HUES48 (cell line): Measurements from ENCODE around the gene CD244.
"Not testable (repeated sequence)": the region's sequence is repeated elsewhere in the genome, so short reads cannot be mapped to it uniquely, and the experiment has no call there.

Source experiments
- H3K27ac ChIP-seq: one replicate; pipeline ENCODE4 v1.7.0; 2013; ENCODE audit warnings: low read depth, low read length, inconsistent platforms
- H3K27me3 ChIP-seq: 2 replicates; pipeline ENCODE4 v1.6.1; 2013; ENCODE audit warnings: mild to moderate bottlenecking, low read length; ENCODE audit not compliant: control insufficient read depth, insufficient read depth
- H3K36me3 ChIP-seq: 2 replicates; pipeline ENCODE4 v1.6.1; 2013; ENCODE audit warnings: low read length; ENCODE audit not compliant: control insufficient read depth, insufficient read depth
- H3K4me1 ChIP-seq: 2 replicates; pipeline ENCODE4 v1.6.1; 2013; ENCODE audit warnings: mild to moderate bottlenecking, low read length; ENCODE audit not compliant: control insufficient read depth, insufficient read depth
- H3K4me3 ChIP-seq: 2 replicates; pipeline ENCODE4 v1.5.1; 2013; ENCODE audit warnings: mild to moderate bottlenecking, low read depth, low read length
- H3K9ac ChIP-seq: 2 replicates; pipeline ENCODE4 v1.6.1; 2013; ENCODE audit warnings: mild to moderate bottlenecking, low read depth, low read length, moderate library complexity
- H3K9me3 ChIP-seq: 2 replicates; pipeline ENCODE4 v1.6.1; 2013; ENCODE audit warnings: low read length; ENCODE audit not compliant: control insufficient read depth, insufficient read depth

Gene CD244

DNA sequence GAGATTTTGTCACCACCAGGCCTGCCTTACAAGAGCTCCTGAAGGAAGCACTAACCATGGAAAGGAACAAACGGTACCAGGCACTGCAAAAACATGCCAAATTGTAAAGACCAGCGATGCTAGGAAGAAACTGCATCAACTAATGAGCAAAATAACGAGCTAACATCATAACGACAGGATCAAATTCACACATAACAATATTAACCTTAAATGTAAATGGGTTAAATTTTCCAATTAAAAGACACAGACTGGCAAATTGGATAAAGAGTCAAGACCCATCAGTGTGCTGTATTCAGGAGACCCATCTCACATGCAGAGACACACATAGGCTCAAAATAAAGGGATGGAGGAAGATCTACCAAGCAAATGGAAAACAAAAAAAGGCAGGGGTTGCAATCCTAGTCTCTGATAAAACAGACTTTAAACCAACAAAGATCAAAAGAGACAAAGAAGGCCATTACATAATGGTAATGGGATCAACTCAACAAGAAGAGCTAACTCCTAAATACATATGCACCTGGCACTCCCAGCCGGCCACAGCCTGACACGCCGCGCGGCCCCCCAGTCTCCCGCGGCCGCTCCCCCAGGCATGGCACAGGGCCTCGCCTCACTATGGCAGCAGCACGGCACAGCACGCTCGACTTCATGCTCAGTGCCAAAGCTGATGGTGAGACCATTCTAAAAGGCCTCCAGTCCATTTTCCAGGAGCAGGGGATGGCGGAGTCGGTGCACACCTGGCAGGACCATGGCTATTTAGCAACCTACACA lies 31.9 kb upstream of the CD244 start:
- H3K27ac ChIP-seq, H3K9ac ChIP-seq, H3K36me3 ChIP-seq, H3K27me3 ChIP-seq, H3K4me3 ChIP-seq, H3K9me3 ChIP-seq, H3K4me1 ChIP-seq: not testable (repeated sequence)

DNA sequence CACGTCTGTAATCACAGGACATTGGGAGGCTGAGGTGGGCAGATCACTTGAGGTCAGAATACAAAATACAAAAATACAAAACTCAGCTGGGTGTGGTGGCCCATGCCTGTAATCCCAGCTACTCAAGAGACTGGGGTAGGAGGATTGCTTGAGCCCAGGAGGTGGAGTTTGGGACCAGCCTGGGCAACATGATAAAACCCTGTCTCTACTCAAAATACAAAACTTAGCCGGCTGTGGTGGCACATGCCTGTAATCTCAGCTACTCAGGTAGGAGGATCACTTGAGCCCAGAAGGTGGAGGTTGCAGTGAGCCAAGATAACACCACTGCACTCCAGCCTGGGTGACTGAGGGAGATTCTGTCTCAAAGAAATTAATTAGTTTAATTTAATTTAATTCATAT lies 28.8 kb upstream of the CD244 start:
- Histone ChIP-seq H3K4me1 (no peaks in the 10 kb centered on the region), H3K27me3 (no peaks in the 10 kb centered on the region), H3K9ac (no peak overlapping the region), H3K36me3 (no peaks in the 10 kb centered on the region), H3K27ac (no peak overlapping the region), H3K4me3 (no peak overlapping the region), H3K9me3 (no peaks in the 10 kb centered on the region)

DNA sequence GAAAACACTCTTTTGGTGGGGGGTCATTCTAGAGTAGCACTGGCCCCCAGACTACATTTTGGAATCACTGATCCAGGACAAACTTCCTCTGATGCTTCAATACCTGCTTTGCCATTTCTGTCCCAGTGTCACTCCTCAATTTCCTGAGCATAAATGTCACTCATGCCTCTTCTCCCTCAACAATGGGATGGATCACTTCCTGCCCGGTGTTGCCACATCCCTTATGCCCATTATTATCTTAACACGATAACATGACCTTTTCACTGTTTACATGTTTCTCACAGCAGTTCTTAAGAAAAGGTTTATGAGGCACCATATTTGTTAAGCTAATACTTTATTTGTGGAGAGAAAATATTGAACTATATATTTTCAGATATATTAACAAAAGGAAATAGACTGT lies 26.2 kb upstream of the CD244 start:
- Histone ChIP-seq H3K9me3 (no peaks in the 10 kb centered on the region), H3K36me3 (no peaks in the 10 kb centered on the region), H3K27ac (no peak overlapping the region), H3K4me1 (no peaks in the 10 kb centered on the region), H3K4me3 (no peak overlapping the region), H3K9ac (no peak overlapping the region), H3K27me3 (no peaks in the 10 kb centered on the region)

DNA sequence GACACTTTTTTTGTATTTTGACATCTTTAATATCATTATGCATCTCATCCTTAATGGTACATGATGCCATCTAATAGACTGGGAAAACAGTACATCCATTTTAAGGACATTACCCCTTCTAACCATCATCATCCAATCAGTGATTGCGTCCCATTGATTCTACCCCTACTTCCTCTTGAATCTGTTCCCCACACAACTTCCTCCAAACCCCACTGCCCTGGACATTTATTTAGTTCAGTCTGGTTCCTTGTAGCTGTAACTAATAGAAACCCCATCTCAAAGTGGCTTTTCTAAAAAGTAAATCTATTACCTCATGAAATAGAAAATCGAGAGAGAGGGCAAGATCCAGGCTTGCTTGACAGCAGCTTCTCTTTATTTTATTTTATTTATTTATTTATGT lies 24.4 kb upstream of the CD244 start:
- H3K27me3 ChIP-seq, result no peaks in the 10 kb centered on the region
- no peaks in the 10 kb centered on the region for H3K36me3 ChIP-seq
- H3K4me3 ChIP-seq, result no peak overlapping the region
- no peaks in the 10 kb centered on the region for H3K4me1 ChIP-seq
- no peaks in the 10 kb centered on the region for H3K9me3 ChIP-seq
- no peak overlapping the region for H3K9ac ChIP-seq
- H3K27ac ChIP-seq, result no peak overlapping the region

DNA sequence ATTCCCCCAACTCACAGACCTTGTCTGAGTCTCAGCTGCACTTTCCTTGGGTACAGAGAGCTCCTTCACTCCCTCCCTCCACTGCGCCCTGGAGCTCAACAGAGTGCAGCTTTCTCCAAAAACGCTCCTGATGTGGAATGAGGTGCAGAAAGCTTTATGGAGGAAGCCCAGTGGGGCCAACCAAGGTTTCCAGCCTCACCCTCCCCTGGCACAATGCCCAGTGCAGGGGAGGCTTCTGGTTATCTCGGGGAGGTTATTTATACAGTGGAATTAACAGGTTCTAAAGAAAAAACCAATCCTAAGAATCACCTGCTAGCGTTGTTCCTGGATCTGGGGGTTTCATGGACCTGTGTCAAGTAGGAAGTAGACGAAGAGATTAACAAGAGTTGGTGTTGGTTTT lies 22.4 kb upstream of the CD244 start, which contains the start of gene ITLN1:
Gene ITLN1 (minus strand): TSS at position 139 of the 400 bp plus-strand sequence. CDS start 303 bp downstream, outside the sequence.
- H3K27me3 ChIP-seq, result no peaks in the 10 kb centered on the region
- no peak within 1 kb of the TSS for H3K4me3 ChIP-seq
- H3K36me3 ChIP-seq, result no peaks in the 10 kb centered on the region
- no peak within 1 kb of the TSS for H3K27ac ChIP-seq
- H3K4me1 ChIP-seq, result no peaks in the 10 kb centered on the region
- no peaks in the 10 kb centered on the region for H3K9me3 ChIP-seq
- no peak within 1 kb of the TSS for H3K9ac ChIP-seq

DNA sequence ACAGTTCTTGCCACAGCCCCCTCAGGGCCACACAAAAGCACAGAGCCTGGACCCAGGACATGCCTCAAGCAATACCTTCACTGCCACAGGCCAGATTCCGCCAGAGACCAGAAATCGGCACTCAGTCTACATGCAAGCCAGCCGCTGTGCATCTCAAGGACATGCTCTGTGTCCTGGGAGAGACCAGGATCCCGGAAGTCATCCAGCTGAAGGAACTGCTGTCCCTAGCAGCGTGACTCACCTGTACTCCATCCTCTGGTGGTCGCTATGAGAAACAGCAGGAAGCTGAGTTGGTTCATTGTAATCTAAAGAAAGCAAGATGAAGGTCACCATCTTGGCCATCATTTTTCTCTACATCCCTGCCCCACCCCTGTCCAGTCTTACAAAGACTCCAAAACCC lies 21.9 kb upstream of the CD244 start:
- Histone ChIP-seq H3K27me3 (no peaks in the 10 kb centered on the region), H3K36me3 (no peaks in the 10 kb centered on the region), H3K9ac (no peak overlapping the region), H3K4me1 (no peaks in the 10 kb centered on the region), H3K9me3 (no peaks in the 10 kb centered on the region), H3K27ac (no peak overlapping the region), H3K4me3 (no peak overlapping the region)

DNA sequence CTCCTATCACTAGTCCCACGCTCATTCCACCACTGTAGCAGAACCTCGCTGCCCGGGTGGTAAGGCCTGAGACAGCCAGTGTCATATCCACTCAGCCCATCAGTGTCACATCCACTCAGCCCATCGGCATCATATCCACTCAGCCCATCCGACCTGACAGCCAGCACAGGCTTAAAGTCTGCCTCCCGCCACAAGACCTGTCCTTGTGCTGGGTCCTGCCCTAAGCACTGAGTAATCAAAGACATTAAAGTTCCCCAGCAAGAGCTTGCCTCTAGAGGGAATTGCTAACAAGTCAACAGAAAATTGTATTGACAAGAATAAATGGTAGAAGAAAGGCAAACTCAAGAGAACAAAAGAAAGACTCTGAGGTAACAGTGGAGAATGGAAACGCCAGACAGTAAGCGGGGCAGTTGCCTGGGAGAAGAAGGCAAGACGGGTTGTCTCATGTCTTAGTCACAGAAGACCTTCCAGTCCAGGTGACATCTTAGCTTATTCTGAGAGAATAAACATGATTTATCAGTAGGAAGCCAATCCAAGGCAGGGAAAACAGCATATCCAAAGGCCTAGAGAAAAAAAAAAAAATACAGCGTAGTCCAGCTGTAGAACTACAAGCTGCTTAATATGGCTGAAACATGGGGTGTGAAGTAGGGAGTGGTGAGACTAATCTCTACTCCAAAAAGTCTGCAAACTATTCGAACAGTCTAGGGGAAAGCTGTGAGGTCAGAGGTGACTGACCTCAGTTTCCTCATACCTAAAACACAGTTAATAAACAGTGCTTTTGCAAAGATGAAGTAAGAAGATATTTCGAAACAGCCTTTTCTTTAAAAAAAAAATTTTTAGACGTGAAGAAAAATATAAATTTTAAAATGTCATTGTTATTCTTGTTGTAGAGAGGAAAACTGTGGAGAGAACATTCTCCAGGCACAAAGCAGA lies 21.2 kb upstream of the CD244 start:
- no peaks in the 10 kb centered on the region for H3K27me3 ChIP-seq
- H3K27ac ChIP-seq, result no peak overlapping the region
- H3K36me3 ChIP-seq, result no peaks in the 10 kb centered on the region
- H3K4me1 ChIP-seq, result no peaks in the 10 kb centered on the region
- no peak overlapping the region for H3K4me3 ChIP-seq
- no peaks in the 10 kb centered on the region for H3K9me3 ChIP-seq
- H3K9ac ChIP-seq, result no peak overlapping the region

DNA sequence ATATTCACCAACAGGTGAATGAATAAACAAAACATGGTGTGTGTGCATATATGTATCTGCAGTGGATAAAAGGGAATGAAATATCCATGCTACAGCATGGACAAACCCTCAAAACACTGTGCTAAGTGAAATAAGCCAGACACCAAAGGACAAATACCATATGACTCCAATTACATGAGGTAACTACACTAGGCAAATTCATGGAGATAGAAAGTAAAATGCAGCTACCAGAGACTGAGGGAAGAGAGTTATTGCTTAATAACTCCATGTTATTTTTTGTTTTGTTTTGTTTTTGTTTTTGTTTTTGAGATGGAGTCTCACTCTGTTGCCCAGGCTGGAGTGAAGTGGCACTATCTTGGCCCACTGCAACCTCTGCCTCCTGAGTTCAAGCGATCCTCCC lies 19.9 kb upstream of the CD244 start:
- Histone ChIP-seq H3K27ac (no peak overlapping the region), H3K27me3 (no peaks in the 10 kb centered on the region), H3K9me3 (no peaks in the 10 kb centered on the region), H3K4me3 (no peak overlapping the region), H3K9ac (no peak overlapping the region), H3K36me3 (no peaks in the 10 kb centered on the region), H3K4me1 (no peaks in the 10 kb centered on the region)

DNA sequence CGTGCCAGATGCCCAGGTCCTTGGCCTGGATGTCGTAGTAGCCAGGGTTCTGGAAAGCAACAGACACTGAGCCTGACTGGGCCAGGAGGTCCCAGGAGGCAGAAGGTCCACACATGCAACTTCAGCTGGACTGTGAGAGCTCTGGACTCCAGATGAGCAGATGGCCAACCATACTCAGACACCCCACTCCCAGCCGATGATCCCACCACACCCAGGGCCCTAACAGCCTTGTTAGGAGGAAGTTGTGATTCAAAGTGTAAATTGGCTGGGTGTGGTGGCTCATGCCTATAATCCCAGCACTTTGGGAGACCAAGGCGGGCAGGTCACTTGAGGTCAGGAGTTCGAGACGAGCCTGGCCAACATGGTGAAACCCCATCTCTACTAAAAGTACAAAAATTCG lies 18.6 kb upstream of the CD244 start:
- H3K4me3 ChIP-seq, H3K36me3 ChIP-seq, H3K9ac ChIP-seq, H3K27ac ChIP-seq, H3K4me1 ChIP-seq, H3K27me3 ChIP-seq, H3K9me3 ChIP-seq: not testable (repeated sequence)

DNA sequence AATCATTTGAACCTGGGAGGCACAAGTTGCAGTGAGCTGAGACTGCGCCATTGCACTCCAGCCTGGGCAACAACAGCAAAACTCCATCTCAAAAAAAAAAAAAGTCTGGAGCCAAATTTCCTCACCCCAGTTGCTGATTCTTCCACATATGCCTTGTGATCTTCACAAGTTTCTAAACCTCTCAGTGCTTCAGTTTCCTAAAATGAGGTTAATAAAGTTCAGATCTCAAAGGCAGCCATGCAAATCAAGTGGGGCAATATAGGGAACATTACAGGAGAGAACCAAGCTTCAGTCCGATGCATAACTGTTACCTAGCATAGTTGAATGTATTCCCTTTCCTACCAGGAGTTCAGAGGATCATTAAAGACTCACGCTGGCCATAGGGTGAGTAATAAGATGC lies 17.5 kb upstream of the CD244 start:
- H3K36me3 ChIP-seq, result no peaks in the 10 kb centered on the region
- H3K9me3 ChIP-seq, result no peaks in the 10 kb centered on the region
- no peak overlapping the region for H3K4me3 ChIP-seq
- H3K27ac ChIP-seq, result no peak overlapping the region
- no peaks in the 10 kb centered on the region for H3K27me3 ChIP-seq
- no peaks in the 10 kb centered on the region for H3K4me1 ChIP-seq
- no peak overlapping the region for H3K9ac ChIP-seq

DNA sequence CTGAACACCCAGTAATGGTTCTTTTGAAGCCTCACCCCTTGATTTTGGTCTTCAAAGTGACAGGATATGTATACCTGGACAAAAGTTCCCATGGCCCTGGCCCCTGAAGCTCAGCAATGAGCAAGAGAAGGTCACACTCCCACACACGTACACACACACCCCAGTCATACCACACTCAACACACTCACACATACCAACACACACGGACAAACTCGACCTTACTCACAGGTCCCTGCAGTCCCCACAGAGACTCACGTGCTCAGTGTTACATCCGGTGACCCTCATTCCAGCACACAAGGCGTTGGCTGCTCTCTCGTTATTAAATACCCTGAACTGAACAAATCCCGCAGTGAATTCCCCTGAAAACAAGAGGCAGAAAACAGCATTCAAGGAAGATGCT lies 16.4 kb upstream of the CD244 start:
- Histone ChIP-seq H3K9ac (no peak overlapping the region), H3K27me3 (no peaks in the 10 kb centered on the region), H3K4me3 (no peak overlapping the region), H3K36me3 (no peaks in the 10 kb centered on the region), H3K9me3 (no peaks in the 10 kb centered on the region), H3K4me1 (no peaks in the 10 kb centered on the region), H3K27ac (no peak overlapping the region)
